ENCODE results near the gene CYB561A3.

Gene CYB561A3

DNA sequence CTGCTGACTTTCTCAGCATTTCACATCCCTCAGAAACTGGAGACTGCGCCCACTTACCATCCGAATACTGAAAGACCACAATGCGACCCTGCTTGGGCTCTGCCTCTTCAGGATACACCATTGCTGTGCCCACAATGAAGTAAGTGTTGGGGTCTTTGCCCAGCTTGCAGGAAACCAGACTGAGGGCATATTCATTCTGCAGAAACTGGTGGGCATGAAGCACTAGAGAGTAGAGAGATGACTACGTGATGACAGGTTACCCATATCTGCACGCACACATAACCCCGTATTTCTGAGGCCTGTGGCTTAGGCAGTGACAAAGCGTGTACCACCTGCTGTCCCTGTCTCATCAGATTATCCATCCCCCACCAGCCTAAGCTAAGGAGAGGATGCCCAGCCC lies 51.9 kb downstream of the CYB561A3 start:
- Histone ChIP-seq H3K9me3 (no peaks in the 10 kb centered on the region), H3K4me3 (ENCODE audit: low read depth in 1 of 2, low read length in 1 of 2) (no peak overlapping the region), H3K27ac (no peak overlapping the region), H3K27me3 (no peaks in the 10 kb centered on the region), H3K4me1 (ENCODE audit: control insufficient read depth in 1 of 2, insufficient read depth in 1 of 2, low read depth in 1 of 2, low read length in 1 of 2) (no peaks in the 10 kb centered on the region), H3K36me3 (peaks cover 98% of the 10 kb centered on the region)
- TF ChIP-seq, protein P1, sequence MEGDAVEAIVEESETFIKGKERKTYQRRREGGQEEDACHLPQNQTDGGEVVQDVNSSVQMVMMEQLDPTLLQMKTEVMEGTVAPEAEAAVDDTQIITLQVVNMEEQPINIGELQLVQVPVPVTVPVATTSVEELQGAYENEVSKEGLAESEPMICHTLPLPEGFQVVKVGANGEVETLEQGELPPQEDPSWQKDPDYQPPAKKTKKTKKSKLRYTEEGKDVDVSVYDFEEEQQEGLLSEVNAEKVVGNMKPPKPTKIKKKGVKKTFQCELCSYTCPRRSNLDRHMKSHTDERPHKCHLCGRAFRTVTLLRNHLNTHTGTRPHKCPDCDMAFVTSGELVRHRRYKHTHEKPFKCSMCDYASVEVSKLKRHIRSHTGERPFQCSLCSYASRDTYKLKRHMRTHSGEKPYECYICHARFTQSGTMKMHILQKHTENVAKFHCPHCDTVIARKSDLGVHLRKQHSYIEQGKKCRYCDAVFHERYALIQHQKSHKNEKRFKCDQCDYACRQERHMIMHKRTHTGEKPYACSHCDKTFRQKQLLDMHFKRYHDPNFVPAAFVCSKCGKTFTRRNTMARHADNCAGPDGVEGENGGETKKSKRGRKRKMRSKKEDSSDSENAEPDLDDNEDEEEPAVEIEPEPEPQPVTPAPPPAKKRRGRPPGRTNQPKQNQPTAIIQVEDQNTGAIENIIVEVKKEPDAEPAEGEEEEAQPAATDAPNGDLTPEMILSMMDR (IDR thresholded peaks at IDR 0.05) = no peak

DNA sequence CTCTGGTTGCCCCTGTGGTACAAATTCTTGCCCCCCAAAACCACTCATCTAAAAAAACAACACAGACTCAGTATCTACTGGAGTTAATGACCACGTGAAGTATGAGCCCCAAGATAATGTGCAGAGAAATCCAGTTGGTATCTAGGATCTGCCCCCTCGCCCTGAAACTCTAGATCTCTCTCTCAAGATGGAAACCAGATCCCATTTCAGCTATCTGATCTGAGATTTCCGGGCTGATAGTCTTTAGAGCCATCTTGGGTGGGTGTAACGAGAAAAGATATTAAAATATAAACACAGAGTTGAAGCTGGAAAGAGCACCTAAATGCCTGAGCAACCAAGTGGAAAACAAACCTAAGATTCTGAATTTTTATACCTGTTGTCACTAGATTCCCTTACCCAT lies 52.5 kb downstream of the CYB561A3 start:
- TF ChIP-seq, protein P1 (IDR thresholded peaks at IDR 0.05) = no peak
- no peak overlapping the region for H3K27ac ChIP-seq
- no peaks in the 10 kb centered on the region for H3K27me3 ChIP-seq
- no peak overlapping the region for H3K4me3 ChIP-seq (ENCODE audit: low read depth in 1 of 2, low read length in 1 of 2)
- no peaks in the 10 kb centered on the region for H3K4me1 ChIP-seq (ENCODE audit: control insufficient read depth in 1 of 2, insufficient read depth in 1 of 2, low read depth in 1 of 2, low read length in 1 of 2)
- peaks cover 98% of the 10 kb centered on the region for H3K36me3 ChIP-seq
- no peaks in the 10 kb centered on the region for H3K9me3 ChIP-seq

DNA sequence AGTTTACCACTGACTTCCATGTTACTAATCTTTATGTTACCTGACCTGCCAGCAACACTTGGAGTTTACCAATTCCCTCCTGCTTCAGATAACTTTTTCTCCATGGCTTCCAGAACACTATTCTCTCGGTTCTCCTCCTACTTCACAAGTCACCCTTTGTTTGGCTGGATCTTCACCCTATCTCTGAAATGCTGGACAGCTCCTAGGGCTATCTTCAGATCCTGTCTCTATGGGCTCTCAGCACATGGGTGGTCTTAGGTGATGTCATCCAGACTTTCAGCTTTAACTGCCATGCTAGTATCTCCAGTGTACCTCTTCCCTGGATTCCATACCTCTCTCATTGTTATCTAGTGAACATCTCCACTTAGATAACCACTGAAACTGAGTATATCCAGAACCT lies 54.3 kb downstream of the CYB561A3 start:
- Histone ChIP-seq H3K27me3 (no peaks in the 10 kb centered on the region), H3K36me3 (peaks cover 99% of the 10 kb centered on the region), H3K4me1 (ENCODE audit: control insufficient read depth in 1 of 2, insufficient read depth in 1 of 2, low read depth in 1 of 2, low read length in 1 of 2) (no peaks in the 10 kb centered on the region), H3K27ac (no peak overlapping the region), H3K4me3 (ENCODE audit: low read depth in 1 of 2, low read length in 1 of 2) (no peak overlapping the region), H3K9me3 (no peaks in the 10 kb centered on the region)
- TF ChIP-seq, protein P1 (IDR thresholded peaks at IDR 0.05) = no peak

DNA sequence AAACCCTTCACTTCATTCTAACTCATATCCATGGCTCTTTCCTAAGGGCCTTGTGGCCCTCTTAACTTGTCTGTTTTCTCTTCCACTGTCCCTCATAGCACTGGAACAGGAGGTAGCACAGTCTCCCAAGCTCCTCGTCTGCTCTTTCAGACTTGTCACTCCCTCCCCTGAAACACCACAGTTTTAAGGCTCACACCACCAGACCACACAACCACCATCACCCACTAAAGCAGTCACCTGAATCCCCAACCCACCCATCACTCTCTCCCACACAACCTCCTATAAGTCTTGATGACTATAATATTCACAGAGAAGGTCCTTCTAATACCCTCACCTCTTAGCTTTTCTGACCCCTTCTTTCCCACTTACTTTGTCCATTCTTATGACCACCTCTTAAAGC lies 55.5 kb downstream of the CYB561A3 start:
- peaks cover 99% of the 10 kb centered on the region for H3K36me3 ChIP-seq
- no peaks in the 10 kb centered on the region for H3K4me1 ChIP-seq (ENCODE audit: control insufficient read depth in 1 of 2, insufficient read depth in 1 of 2, low read depth in 1 of 2, low read length in 1 of 2)
- TF ChIP-seq, protein P1 (IDR thresholded peaks at IDR 0.05) = no peak
- H3K27me3 ChIP-seq = no peaks in the 10 kb centered on the region
- H3K4me3 ChIP-seq (ENCODE audit: low read depth in 1 of 2, low read length in 1 of 2) = no peak overlapping the region
- no peak overlapping the region for H3K27ac ChIP-seq
- H3K9me3 ChIP-seq = no peaks in the 10 kb centered on the region

DNA sequence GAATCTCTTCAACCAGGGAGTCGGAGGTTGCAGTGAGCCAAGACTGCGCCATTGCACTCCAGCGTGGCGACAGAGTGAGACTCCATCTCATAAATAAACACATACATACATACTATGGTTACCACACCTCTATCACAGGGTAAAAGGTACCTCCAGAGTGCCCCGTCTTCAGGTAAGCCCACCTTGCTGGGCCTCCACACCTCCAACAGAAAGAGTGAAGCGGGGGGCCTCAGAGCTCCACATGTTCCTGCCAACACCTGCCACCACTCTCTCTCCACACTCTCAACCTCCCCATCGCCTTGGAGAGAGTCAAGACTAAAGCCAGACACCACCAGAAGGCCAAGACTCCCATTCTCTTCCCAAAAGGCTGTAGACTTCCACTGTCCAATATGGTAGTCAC lies 56.3 kb downstream of the CYB561A3 start:
- TF ChIP-seq, protein P1 (IDR thresholded peaks at IDR 0.05) = no peak
- no peaks in the 10 kb centered on the region for H3K4me1 ChIP-seq (ENCODE audit: control insufficient read depth in 1 of 2, insufficient read depth in 1 of 2, low read depth in 1 of 2, low read length in 1 of 2)
- no peak overlapping the region for H3K4me3 ChIP-seq (ENCODE audit: low read depth in 1 of 2, low read length in 1 of 2)
- no peaks in the 10 kb centered on the region for H3K27me3 ChIP-seq
- H3K27ac ChIP-seq = no peak overlapping the region
- H3K9me3 ChIP-seq = no peaks in the 10 kb centered on the region
- H3K36me3 ChIP-seq = peaks cover 99% of the 10 kb centered on the region

DNA sequence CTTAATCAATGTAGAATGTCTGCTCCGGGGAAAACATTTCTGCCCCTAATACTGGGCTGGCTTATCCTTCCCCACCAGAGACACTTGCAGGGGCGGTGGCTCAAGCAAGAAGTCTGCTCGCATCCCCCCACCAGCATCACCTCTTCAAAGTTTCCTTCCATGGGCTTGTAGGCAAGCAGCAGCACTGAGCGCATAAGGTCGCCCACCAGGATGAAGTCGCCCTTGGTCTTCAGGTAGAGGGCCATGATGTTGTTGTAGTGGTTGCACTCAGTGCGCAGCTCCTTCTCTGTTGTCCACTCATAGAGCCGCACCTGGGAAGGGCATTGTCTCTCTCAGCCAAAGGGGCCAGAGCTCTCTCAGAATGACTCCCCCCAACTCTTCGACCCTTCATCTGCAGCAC lies 58.0 kb downstream of the CYB561A3 start:
- Histone ChIP-seq H3K27me3 (no peaks in the 10 kb centered on the region), H3K4me1 (ENCODE audit: control insufficient read depth in 1 of 2, insufficient read depth in 1 of 2, low read depth in 1 of 2, low read length in 1 of 2) (no peaks in the 10 kb centered on the region), H3K9me3 (no peaks in the 10 kb centered on the region), H3K4me3 (ENCODE audit: low read depth in 1 of 2, low read length in 1 of 2) (no peak overlapping the region), H3K36me3 (peaks cover 99% of the 10 kb centered on the region), H3K27ac (no peak overlapping the region)
- TF ChIP-seq, protein P1 (IDR thresholded peaks at IDR 0.05) = no peak

Data from neutrophil (primary cell).